K562 (cell line): ENCODE results near the gene DNAH10. TPM values are rescaled to one million over a fixed set of nuclear protein-coding genes. Genes with fewer than 3 reads are reported as not detected.

Source experiments
- ATAC-seq: fragments of 200-7000 bp; cut with Tn5 transposase; 3 replicates; pipeline ENCODE4 v1.9.1; 2020; ENCODE audit warnings: moderate library complexity
- BruUV-seq: library from RNA; stranded (reverse); fragments of 400-500 nt; replicated peaks from 2 replicates; lab custom pipeline; 2021; lab: Mats Ljungman, UMichigan
- CTCF ChIA-PET: fragments of 300-600 bp; formaldehyde crosslinking; extraction: SDS; loops from one replicate; lab custom pipeline; 2021; ENCODE audit warnings: low intra/inter-chr PET ratio; lab: Yijun Ruan, JAX
- POLR2A ChIA-PET: fragments of 300-600, 350-650 bp; sonication (Branson Sonifier 250); formaldehyde crosslinking; extraction: SDS; loops from one replicate; lab custom pipeline; 2021; ENCODE audit warnings: antibody characterized with exemption, inconsistent platforms; lab: Yijun Ruan, JAX
- DNase-seq, 4 experiments: peaks; one replicate each; pipeline versions ENCODE4 v3.0.0 to v3.0.0-alpha.2; 2011 to 2018; ENCODE audit warnings: low spot score in 3 of 4, mixed read lengths in 3 of 4; ENCODE audit errors: extremely low read depth in 1 of 4
- FAIRE-seq: peaks from 2 replicates; lab custom pipeline; 2011; peaks lifted over from hg19 to GRCh38; lab: Jason Lieb, UNC
- H2AFZ ChIP-seq: 2 replicates; pipeline ENCODE4 v1.6.0; 2011; ENCODE audit warnings: low read depth, low read length, control low read depth, inconsistent platforms
- H3K27ac ChIP-seq: fragments of 200-600 bp; 3 replicates; pipeline ENCODE4 v1.8.0; 2011; ENCODE audit warnings: low read depth, mild to moderate bottlenecking, control low read depth, inconsistent platforms, low read length, moderate library complexity, mixed read lengths; ENCODE audit errors: extremely low read depth
- H3K27me3 ChIP-seq, 2 experiments: fragments of 300-600 bp in 1 of 2; 2 replicates in 1 of 2; 3 replicates in 1 of 2; pipeline versions ENCODE4 v1.6.0 to v1.8.0; 2011; ENCODE audit warnings: inconsistent platforms in 2 of 2, low read length in 2 of 2, mild to moderate bottlenecking in 1 of 2, mixed read lengths in 1 of 2, moderate library complexity in 1 of 2; ENCODE audit not compliant: control insufficient read depth in 2 of 2, insufficient read depth in 2 of 2
- H3K36me3 ChIP-seq: fragments of 300-600 bp; 3 replicates; pipeline ENCODE4 v1.8.0; 2011; ENCODE audit warnings: mild to moderate bottlenecking, low read length, inconsistent platforms; ENCODE audit not compliant: control insufficient read depth, insufficient read depth
- H3K4me1 ChIP-seq, 2 experiments: fragments of 200-600 bp in 1 of 2; replicated peaks in 1 of 2; 2 replicates in 1 of 2; 3 replicates in 1 of 2; pipeline versions ENCODE4 v1.5.1 to v1.8.0; 2011; ENCODE audit warnings: inconsistent platforms in 2 of 2, low read length in 2 of 2, mild to moderate bottlenecking in 1 of 2, mixed read lengths in 1 of 2, moderate library complexity in 1 of 2; ENCODE audit not compliant: control insufficient read depth in 2 of 2, insufficient read depth in 2 of 2
- H3K4me2 ChIP-seq: 2 replicates; pipeline ENCODE4 v1.6.1; 2011; ENCODE audit warnings: low read length, control low read depth, inconsistent platforms, mixed read lengths; ENCODE audit not compliant: insufficient read depth
- H3K4me3 ChIP-seq: fragments of 200-600 bp; sonication (generic), shearing (Covaris generic); 2 replicates; pipeline ENCODE4 v1.5.1; 2016; ENCODE audit warnings: control low read depth, inconsistent platforms
- H3K79me2 ChIP-seq: fragments of 200-600 bp; 3 replicates; pipeline ENCODE4 v1.8.0; 2011; ENCODE audit warnings: low read length, inconsistent platforms; ENCODE audit not compliant: control insufficient read depth, insufficient read depth
- H3K9ac ChIP-seq, 2 experiments: 2 replicates each; pipeline versions ENCODE4 v1.6.0 to v1.6.1; 2011; ENCODE audit warnings: low read depth in 2 of 2, low read length in 2 of 2, control low read depth in 1 of 2, inconsistent platforms in 1 of 2, mild to moderate bottlenecking in 1 of 2, mixed read lengths in 1 of 2; ENCODE audit not compliant: insufficient read depth in 1 of 2
- H3K9me1 ChIP-seq: one replicate; pipeline ENCODE4 v1.6.0; 2011; ENCODE audit warnings: inconsistent platforms, mild to moderate bottlenecking, low read length, moderate library complexity; ENCODE audit not compliant: control insufficient read depth, insufficient read depth
- H3K9me3 ChIP-seq: replicated peaks from 2 replicates; pipeline ENCODE4 v1.5.1; 2011; ENCODE audit warnings: low read depth, low read length, inconsistent platforms; ENCODE audit not compliant: control insufficient read depth, insufficient read depth
- H4K20me1 ChIP-seq: replicated peaks from 2 replicates; pipeline ENCODE4 v1.6.1; 2011; ENCODE audit warnings: low read length, inconsistent platforms, mixed read lengths; ENCODE audit not compliant: control insufficient read depth, insufficient read depth
- ARID3B ChIP-seq: fragments of 250-450 bp; sonication (Bioruptor Pico); IDR thresholded peaks from 2 replicates; pipeline ENCODE4 v1.4.0; 2020; ENCODE audit warnings: borderline replicate concordance
- BCLAF1 ChIP-seq, 2 experiments: fragments of 450-650 bp in 1 of 2; IDR thresholded peaks; 2 replicates each; pipeline ENCODE4 v1.6.1; 2011 to 2017; ENCODE audit warnings: low read depth in 2 of 2, antibody characterized with exemption in 1 of 2, borderline replicate concordance in 1 of 2, low read length in 1 of 2, mild to moderate bottlenecking in 1 of 2, mixed read lengths in 1 of 2; ENCODE audit not compliant: control insufficient read depth in 1 of 2
- CTBP1 ChIP-seq: fragments of 450-650 bp; IDR thresholded peaks from 2 replicates; pipeline ENCODE4 v1.6.1; 2016; ENCODE audit warnings: borderline replicate concordance
- MTA3 ChIP-seq: fragments of 450-650 bp; formaldehyde crosslinking; IDR thresholded peaks from 2 replicates; pipeline ENCODE4 v1.6.1; 2017; ENCODE audit warnings: mild to moderate bottlenecking, borderline replicate concordance
- NR2F6 ChIP-seq: fragments of 450-650 bp; formaldehyde crosslinking; IDR thresholded peaks from 2 replicates; pipeline ENCODE4 v1.4.0; 2020; ENCODE audit warnings: mild to moderate bottlenecking
- PKNOX1 ChIP-seq: fragments of 450-650 bp; IDR thresholded peaks from 2 replicates; pipeline ENCODE4 v1.6.1; 2016
- SIN3A ChIP-seq, 2 experiments: fragments of 150-350 bp in 1 of 2; IDR thresholded peaks; 2 replicates each; pipeline ENCODE4 v1.6.1; 2011 to 2016; ENCODE audit warnings: borderline replicate concordance in 2 of 2, low read depth in 2 of 2, low read length in 2 of 2, mild to moderate bottlenecking in 2 of 2, moderate library complexity in 2 of 2; ENCODE audit not compliant: control insufficient read depth in 1 of 2
- SMAD2 ChIP-seq: fragments of 150-350 bp; IDR thresholded peaks from 2 replicates; pipeline ENCODE4 v1.6.1; 2014; ENCODE audit warnings: low read depth, mild to moderate bottlenecking, low read length
- SMARCB1 ChIP-seq: IDR thresholded peaks from 2 replicates; pipeline ENCODE4 v1.6.1; 2011; ENCODE audit warnings: improper control_type of control experiment, low read depth; ENCODE audit not compliant: insufficient read length
- SP1 ChIP-seq: sonication (generic); formaldehyde crosslinking; IDR thresholded peaks from 2 replicates; pipeline ENCODE4 v1.8.1; 2022; ENCODE audit warnings: mild to moderate bottlenecking, missing genetic modification reagents
- TARDBP ChIP-seq: fragments of 450-650 bp; IDR thresholded peaks from 2 replicates; pipeline ENCODE4 v1.6.1; 2016
- ZEB2 ChIP-seq: fragments of 450-650 bp; IDR thresholded peaks from 2 replicates; pipeline ENCODE4 v1.6.1; 2016
- ZNF398 ChIP-seq: fragments of 250-450 bp; sonication (Bioruptor Pico); IDR thresholded peaks from 2 replicates; pipeline ENCODE4 v1.8.0; 2021; ENCODE audit warnings: moderate library complexity, mild to moderate bottlenecking, inconsistent platforms
- ZNF644 ChIP-seq: fragments of 200-800 bp; sonication (Bioruptor generic); IDR thresholded peaks from 2 replicates; pipeline ENCODE4 v1.6.1; 2016; ENCODE audit warnings: low read depth, missing genetic modification characterization, missing compliant biosample characterization
- WGBS: fragments of 100-300 bp; shearing (Covaris generic); methylation state at CpG from one replicate; pipeline ENCODE4 v1.1.6; 2016; ENCODE audit warnings: low coverage, mixed read lengths; ENCODE audit not compliant: insufficient coverage; ENCODE audit errors: missing lambda C conversion rate; 5-methylcytosine and 5-hydroxymethylcytosine counted together
- in situ Hi-C: fragments of 300-500 bp; cut with MboI; formaldehyde crosslinking; loops from 4 replicates; pipeline ENCODE4 v1.15.0; 2018; ENCODE audit warnings: inconsistent platforms, mixed read lengths
- intact Hi-C: fragments of 100-400 bp; cut with micrococcal nuclease; formaldehyde crosslinking; loops from 2 replicates; pipeline ENCODE4 v1.14.2; 2022
- polyA plus RNA-seq, 8 experiments: library from polyadenylated mRNA; depleted of rRNA in 4 of 8; stranded (reverse) in 5 of 8; unstranded in 3 of 8; fragments of >200 nt; fragmentation: Nextera tagmentation in 2 of 8; fragmentation: Illumina TruSeq in 1 of 8; extraction: Ambion mirVana in 2 of 8; extraction: Trizol in 1 of 8; gene quantifications; 2 replicates each; pipeline versions ENCODE4 v1.2.1 to v1.2.3, GENCODE V29; 2011 to 2014; ENCODE audit warnings: inconsistent platforms in 1 of 8, missing spikeins in 1 of 8
- total RNA-seq, 7 experiments: library from RNA; depleted of rRNA in 6 of 7; stranded (reverse); fragments of >200 nt in 6 of 7; fragmentation: Illumina TruSeq in 2 of 7; extraction: Trizol in 2 of 7; gene quantifications; 2 replicates each; pipeline versions ENCODE4 v1.2.1 to v1.2.3, GENCODE V29; 2011 to 2021; ENCODE audit warnings: low replicate concordance in 1 of 7

The DNAH10 gene
- total and polyA plus RNA-seq, 9 of the 15 experiments (the other 6 are each of a cell fraction or from before 2014, with no cell fraction given): 0.01 to 0.06 (median 0.04) TPM; not detected in 1

- intact Hi-C loops (no loop called here), in situ Hi-C loops (no loop called here)
- Histone ChIP-seq H3K9ac (no peak overlapping the region), H3K79me2 (no peaks in the 10 kb centered on the region), H3K4me1 (peaks cover 3 to 5% of the 10 kb centered on the region in 2 experiments; a peak in 1 of 5 replicates), H3K4me3 (no peak overlapping the region), H2AFZ (no peak overlapping the region), H3K27me3 (peaks cover 3 to 20% of the 10 kb centered on the region in 2 experiments; a peak in 4 of 5 replicates), H3K4me2 (no peak overlapping the region), H3K9me3 (peaks cover 5% of the 10 kb centered on the region), H3K36me3 (no peaks in the 10 kb centered on the region), H4K20me1 (no peaks in the 10 kb centered on the region), H3K27ac (no peak overlapping the region), H3K9me1 (no peaks in the 10 kb centered on the region)
- 0% methylated on average over 2 of the region's 2 CpGs for WGBS
- ATAC-seq: no peak
- BruUV-seq: no TSS peak
- no peak for DNase-seq
- ChIA-PET CTCF (no interaction called here), POLR2A (no interaction called here)
- no peak for FAIRE-seq
- TF ChIP-seq SMARCB1 (no peak), TARDBP (no peak), ARID3B (CRISPR knock-in tag) (no peak), NR2F6 (no peak), SIN3A (IDR thresholded peaks at IDR 0.05; ENCODE audit: borderline replicate concordance in 2 of 2, control insufficient read depth in 1 of 2, low read depth in 2 of 2, low read length in 2 of 2) (no peak), ZNF398 (CRISPR knock-in tag) (no peak), SP1 (CRISPR knock-in tag) (no peak), PKNOX1 (no peak), BCLAF1 (IDR thresholded peaks at IDR 0.05; ENCODE audit: borderline replicate concordance in 1 of 2, control insufficient read depth in 1 of 2, low read depth in 2 of 2, low read length in 1 of 2) (no peak), MTA3 (no peak), CTBP1 (no peak), ZNF644 (tag) (no peak), SMAD2 (no peak), ZEB2 (no peak)
These were observed 74.2 kb downstream of the DNAH10 start for GRCh38 chr12:123836292-123836691.
